Measurements from ENCODE around the gene FBN2.

DNA sequence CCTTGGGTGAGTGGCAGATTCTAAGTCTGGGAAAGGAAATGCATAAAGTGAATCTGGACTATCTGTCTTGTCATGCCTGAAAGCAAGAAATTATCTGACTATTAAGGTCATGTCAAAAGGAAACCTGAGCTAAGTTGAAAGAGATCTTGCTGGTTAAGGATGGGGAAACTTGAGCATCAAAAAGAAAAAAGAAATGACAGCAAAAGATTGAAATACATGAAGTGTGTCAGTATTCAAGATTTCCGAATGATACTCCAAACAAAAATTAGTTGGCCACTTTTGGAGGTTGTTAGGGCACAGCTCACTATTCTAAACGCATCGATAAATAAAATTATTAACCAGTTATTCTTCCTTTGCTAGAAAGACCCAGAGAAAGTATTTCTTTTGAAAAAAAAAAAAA lies 3.3 kb upstream of the FBN2 start:
- TF ChIP-seq, protein P1, sequence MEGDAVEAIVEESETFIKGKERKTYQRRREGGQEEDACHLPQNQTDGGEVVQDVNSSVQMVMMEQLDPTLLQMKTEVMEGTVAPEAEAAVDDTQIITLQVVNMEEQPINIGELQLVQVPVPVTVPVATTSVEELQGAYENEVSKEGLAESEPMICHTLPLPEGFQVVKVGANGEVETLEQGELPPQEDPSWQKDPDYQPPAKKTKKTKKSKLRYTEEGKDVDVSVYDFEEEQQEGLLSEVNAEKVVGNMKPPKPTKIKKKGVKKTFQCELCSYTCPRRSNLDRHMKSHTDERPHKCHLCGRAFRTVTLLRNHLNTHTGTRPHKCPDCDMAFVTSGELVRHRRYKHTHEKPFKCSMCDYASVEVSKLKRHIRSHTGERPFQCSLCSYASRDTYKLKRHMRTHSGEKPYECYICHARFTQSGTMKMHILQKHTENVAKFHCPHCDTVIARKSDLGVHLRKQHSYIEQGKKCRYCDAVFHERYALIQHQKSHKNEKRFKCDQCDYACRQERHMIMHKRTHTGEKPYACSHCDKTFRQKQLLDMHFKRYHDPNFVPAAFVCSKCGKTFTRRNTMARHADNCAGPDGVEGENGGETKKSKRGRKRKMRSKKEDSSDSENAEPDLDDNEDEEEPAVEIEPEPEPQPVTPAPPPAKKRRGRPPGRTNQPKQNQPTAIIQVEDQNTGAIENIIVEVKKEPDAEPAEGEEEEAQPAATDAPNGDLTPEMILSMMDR (IDR thresholded peaks at IDR 0.05), result no peak
- TF ChIP-seq, protein P2, sequence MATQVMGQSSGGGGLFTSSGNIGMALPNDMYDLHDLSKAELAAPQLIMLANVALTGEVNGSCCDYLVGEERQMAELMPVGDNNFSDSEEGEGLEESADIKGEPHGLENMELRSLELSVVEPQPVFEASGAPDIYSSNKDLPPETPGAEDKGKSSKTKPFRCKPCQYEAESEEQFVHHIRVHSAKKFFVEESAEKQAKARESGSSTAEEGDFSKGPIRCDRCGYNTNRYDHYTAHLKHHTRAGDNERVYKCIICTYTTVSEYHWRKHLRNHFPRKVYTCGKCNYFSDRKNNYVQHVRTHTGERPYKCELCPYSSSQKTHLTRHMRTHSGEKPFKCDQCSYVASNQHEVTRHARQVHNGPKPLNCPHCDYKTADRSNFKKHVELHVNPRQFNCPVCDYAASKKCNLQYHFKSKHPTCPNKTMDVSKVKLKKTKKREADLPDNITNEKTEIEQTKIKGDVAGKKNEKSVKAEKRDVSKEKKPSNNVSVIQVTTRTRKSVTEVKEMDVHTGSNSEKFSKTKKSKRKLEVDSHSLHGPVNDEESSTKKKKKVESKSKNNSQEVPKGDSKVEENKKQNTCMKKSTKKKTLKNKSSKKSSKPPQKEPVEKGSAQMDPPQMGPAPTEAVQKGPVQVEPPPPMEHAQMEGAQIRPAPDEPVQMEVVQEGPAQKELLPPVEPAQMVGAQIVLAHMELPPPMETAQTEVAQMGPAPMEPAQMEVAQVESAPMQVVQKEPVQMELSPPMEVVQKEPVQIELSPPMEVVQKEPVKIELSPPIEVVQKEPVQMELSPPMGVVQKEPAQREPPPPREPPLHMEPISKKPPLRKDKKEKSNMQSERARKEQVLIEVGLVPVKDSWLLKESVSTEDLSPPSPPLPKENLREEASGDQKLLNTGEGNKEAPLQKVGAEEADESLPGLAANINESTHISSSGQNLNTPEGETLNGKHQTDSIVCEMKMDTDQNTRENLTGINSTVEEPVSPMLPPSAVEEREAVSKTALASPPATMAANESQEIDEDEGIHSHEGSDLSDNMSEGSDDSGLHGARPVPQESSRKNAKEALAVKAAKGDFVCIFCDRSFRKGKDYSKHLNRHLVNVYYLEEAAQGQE (IDR thresholded peaks at IDR 0.05; ENCODE audit: insufficient read depth in 1 of 2, low read depth in 2 of 2, low read length in 1 of 2), result no peak
